ENCODE data around the gene PRDM16. TPM values are rescaled to one million over a fixed set of nuclear protein-coding genes. Genes with fewer than 3 reads are reported as not detected.

Gene PRDM16
- total RNA-seq, 1 experiment from 2014 or later, result 5.3 TPM

DNA sequence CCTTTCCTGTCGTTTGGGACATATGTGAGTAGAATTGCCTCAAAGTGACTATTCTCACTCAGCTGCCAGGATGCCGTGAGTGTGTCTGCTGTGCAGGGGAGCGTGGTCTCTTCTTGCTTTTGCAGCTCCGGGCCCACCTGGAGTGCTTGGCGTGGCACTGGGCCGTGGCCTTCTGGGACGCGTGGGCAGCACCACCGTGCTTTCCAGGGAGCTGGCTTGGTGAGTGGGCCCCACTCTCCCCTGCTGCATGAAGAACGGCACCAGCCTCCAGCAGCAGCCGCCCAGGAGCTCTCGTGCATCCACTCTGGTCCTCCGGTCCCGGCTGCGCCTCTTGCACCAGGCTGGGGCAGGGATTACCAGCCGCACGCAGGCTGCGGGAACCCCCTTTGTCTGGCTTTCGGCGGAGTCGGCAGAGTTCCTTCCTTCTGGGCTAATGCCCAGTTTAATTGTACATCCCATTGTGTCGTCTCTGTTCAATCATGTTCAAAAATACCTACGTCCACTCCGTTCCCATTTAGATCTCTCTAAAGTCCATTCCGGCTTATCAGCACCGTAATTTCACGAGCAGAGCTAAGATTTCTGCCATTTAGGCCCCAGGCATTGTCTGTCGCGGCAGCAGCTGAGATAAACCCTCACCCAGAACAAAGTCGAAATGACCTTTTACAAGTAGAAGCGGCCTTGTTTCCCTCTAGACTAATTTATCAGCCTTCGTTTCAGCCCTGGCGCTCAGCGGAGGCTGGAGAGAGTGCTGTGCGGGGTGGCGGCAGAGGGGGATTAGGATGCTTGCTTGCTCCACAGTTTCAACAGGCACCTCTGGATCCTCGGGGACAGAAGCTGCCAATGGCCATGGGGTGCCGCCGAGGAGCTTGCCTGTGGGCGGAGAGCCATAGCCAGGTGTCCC lies 129.6 kb downstream of the PRDM16 start:
- Mint-ChIP-seq H3K9me3 (ENCODE audit: unreplicated experiment) (no peaks in the 10 kb centered on the region), H3K4me3 (ENCODE audit: unreplicated experiment) (no peak overlapping the region), H3K36me3 (ENCODE audit: insufficient read depth, unreplicated experiment) (no peaks in the 10 kb centered on the region), H3K27ac (ENCODE audit: unreplicated experiment) (no peak overlapping the region), H3K27me3 (ENCODE audit: insufficient read depth, unreplicated experiment) (no peaks in the 10 kb centered on the region), H3K4me1 (ENCODE audit: low read depth, unreplicated experiment) (no peaks in the 10 kb centered on the region)
- Histone ChIP-seq H3K4me3 (ENCODE audit: low read depth, low read length) (no peak overlapping the region), H3K9me3 (no peaks in the 10 kb centered on the region), H3K36me3 (ENCODE audit: control insufficient read depth, insufficient read depth, low read length) (no peaks in the 10 kb centered on the region), H3K27me3 (replicated peaks; ENCODE audit: control insufficient read depth, insufficient read depth, low read length) (no peaks in the 10 kb centered on the region), H3K4me1 (no peaks in the 10 kb centered on the region)
- intact Hi-C loops (cut with micrococcal nuclease; ENCODE audit: unreplicated experiment), result no loop called here
- DNase-seq, result no peak
- ChIA-PET POLR2A (no interaction called here), CTCF (no interaction called here)
- TF ChIP-seq, protein P1, sequence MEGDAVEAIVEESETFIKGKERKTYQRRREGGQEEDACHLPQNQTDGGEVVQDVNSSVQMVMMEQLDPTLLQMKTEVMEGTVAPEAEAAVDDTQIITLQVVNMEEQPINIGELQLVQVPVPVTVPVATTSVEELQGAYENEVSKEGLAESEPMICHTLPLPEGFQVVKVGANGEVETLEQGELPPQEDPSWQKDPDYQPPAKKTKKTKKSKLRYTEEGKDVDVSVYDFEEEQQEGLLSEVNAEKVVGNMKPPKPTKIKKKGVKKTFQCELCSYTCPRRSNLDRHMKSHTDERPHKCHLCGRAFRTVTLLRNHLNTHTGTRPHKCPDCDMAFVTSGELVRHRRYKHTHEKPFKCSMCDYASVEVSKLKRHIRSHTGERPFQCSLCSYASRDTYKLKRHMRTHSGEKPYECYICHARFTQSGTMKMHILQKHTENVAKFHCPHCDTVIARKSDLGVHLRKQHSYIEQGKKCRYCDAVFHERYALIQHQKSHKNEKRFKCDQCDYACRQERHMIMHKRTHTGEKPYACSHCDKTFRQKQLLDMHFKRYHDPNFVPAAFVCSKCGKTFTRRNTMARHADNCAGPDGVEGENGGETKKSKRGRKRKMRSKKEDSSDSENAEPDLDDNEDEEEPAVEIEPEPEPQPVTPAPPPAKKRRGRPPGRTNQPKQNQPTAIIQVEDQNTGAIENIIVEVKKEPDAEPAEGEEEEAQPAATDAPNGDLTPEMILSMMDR (IDR thresholded peaks at IDR 0.05; ENCODE audit: insufficient read depth in 1 of 2, low read depth in 1 of 2, low read length in 1 of 2, severe bottlenecking in 1 of 2, unreplicated experiment in 1 of 2), result no peak
- BruUV-seq (replicated peaks), result no TSS peak

DNA sequence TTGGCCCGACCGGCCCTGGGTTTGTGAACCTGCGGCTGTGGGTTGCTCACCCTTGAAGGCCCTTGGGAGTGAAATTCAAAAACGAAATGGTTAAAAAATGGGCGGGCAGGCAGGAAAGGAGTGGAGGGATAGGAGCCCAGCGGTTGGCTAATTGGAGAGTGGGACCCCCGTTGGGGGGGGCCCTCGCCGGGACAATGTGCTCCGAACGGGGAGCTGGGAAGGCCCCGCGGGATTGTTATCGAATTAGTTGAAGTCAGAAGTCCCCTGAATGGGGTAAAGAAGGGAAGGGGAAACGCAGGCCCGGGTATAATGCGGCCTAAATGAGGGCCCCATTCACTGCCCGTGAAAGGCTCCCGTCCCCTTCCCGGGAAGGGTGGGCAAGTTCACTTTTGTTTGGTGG lies 135.7 kb downstream of the PRDM16 start:
- Histone ChIP-seq H3K27me3 (replicated peaks; ENCODE audit: control insufficient read depth, insufficient read depth, low read length) (no peaks in the 10 kb centered on the region), H3K9me3 (no peaks in the 10 kb centered on the region), H3K4me1 (no peaks in the 10 kb centered on the region), H3K36me3 (ENCODE audit: control insufficient read depth, insufficient read depth, low read length) (no peaks in the 10 kb centered on the region), H3K4me3 (ENCODE audit: low read depth, low read length) (no peak overlapping the region)
- Mint-ChIP-seq H3K4me1 (ENCODE audit: low read depth, unreplicated experiment) (no peaks in the 10 kb centered on the region), H3K36me3 (ENCODE audit: insufficient read depth, unreplicated experiment) (no peaks in the 10 kb centered on the region), H3K9me3 (ENCODE audit: unreplicated experiment) (no peaks in the 10 kb centered on the region), H3K27me3 (ENCODE audit: insufficient read depth, unreplicated experiment) (no peaks in the 10 kb centered on the region), H3K27ac (ENCODE audit: unreplicated experiment) (no peak overlapping the region), H3K4me3 (ENCODE audit: unreplicated experiment) (no peak overlapping the region)
- TF ChIP-seq, protein P1 (IDR thresholded peaks at IDR 0.05; ENCODE audit: insufficient read depth in 1 of 2, low read depth in 1 of 2, low read length in 1 of 2, severe bottlenecking in 1 of 2, unreplicated experiment in 1 of 2), result no peak
- intact Hi-C loops (cut with micrococcal nuclease; ENCODE audit: unreplicated experiment), result no loop called here
- DNase-seq, result no peak
- POLR2A ChIA-PET, result no interaction called here
- CTCF ChIA-PET, result no interaction called here
- no TSS peak for BruUV-seq (replicated peaks)

DNA sequence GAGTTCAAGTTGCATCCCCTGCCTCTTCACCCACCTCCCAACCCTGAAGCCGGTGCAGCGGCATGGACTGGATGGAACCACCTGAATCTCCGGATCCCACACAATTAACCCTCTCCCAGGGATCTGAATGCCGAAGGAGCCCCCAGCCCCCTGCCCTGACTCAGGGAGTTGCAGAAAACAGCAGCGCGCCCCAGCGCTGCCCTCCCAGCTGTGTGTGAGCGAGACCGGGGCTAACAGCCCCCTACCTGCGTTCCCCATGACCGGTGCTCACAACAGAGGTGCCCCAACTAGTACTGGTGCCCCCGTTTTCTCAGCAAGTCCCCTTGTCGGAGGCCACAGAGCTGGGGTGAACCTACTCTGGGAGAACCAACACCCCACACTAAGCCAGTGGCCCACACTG lies 136.8 kb downstream of the PRDM16 start:
- H3K9me3 ChIP-seq, result no peaks in the 10 kb centered on the region
- TF ChIP-seq, protein P1 (IDR thresholded peaks at IDR 0.05; ENCODE audit: insufficient read depth in 1 of 2, low read depth in 1 of 2, low read length in 1 of 2, severe bottlenecking in 1 of 2, unreplicated experiment in 1 of 2), result no peak
- H3K4me3 Mint-ChIP-seq (ENCODE audit: unreplicated experiment), result no peak overlapping the region
- ChIA-PET CTCF (no interaction called here), POLR2A (no interaction called here)
- H3K4me3 ChIP-seq (ENCODE audit: low read depth, low read length), result no peak overlapping the region
- BruUV-seq (replicated peaks), result no TSS peak
- no peaks in the 10 kb centered on the region for H3K27me3 Mint-ChIP-seq (ENCODE audit: insufficient read depth, unreplicated experiment)
- no peak overlapping the region for H3K27ac Mint-ChIP-seq (ENCODE audit: unreplicated experiment)
- H3K4me1 Mint-ChIP-seq (ENCODE audit: low read depth, unreplicated experiment), result no peaks in the 10 kb centered on the region
- no peaks in the 10 kb centered on the region for H3K4me1 ChIP-seq
- no peaks in the 10 kb centered on the region for H3K36me3 ChIP-seq (ENCODE audit: control insufficient read depth, insufficient read depth, low read length)
- H3K27me3 ChIP-seq (replicated peaks; ENCODE audit: control insufficient read depth, insufficient read depth, low read length), result no peaks in the 10 kb centered on the region
- DNase-seq, result no peak
- no peaks in the 10 kb centered on the region for H3K36me3 Mint-ChIP-seq (ENCODE audit: insufficient read depth, unreplicated experiment)
- no peaks in the 10 kb centered on the region for H3K9me3 Mint-ChIP-seq (ENCODE audit: unreplicated experiment)
- intact Hi-C loops (cut with micrococcal nuclease; ENCODE audit: unreplicated experiment), result no loop called here
